Skeletal muscle tissue (tissue), 4 donors: ENCODE results near the gene CDH7. TPM values are rescaled to one million over a fixed set of nuclear protein-coding genes. Genes with fewer than 3 reads are reported as not detected.
A peak's percentile ranks its signal among the peaks of the same experiment; 100 is the strongest.

Experiments
- H3K27ac ChIP-seq: one replicate; pipeline ENCODE4 v1.7.0; 2013; ENCODE audit warnings: mild to moderate bottlenecking, low read depth, low read length, inconsistent platforms
- H3K27me3 ChIP-seq, 3 donors: one replicate each; pipeline ENCODE4 v1.7.0; 2013; ENCODE audit warnings: low read length in 3 of 3; ENCODE audit not compliant: control insufficient read depth in 3 of 3, insufficient read depth in 3 of 3
- H3K36me3 ChIP-seq, 3 donors: one replicate each; pipeline ENCODE4 v1.7.0; 2013; ENCODE audit warnings: low read length in 3 of 3; ENCODE audit not compliant: control insufficient read depth in 3 of 3, insufficient read depth in 3 of 3
- H3K4me1 ChIP-seq, 3 donors: one replicate each; pipeline ENCODE4 v1.7.0; 2013; ENCODE audit warnings: low read length in 3 of 3, mild to moderate bottlenecking in 3 of 3; ENCODE audit not compliant: control insufficient read depth in 3 of 3, insufficient read depth in 3 of 3
- H3K4me3 ChIP-seq, 3 donors: one replicate each; pipeline ENCODE4 v1.7.0; 2013; ENCODE audit warnings: low read length in 3 of 3
- H3K9ac ChIP-seq, 3 donors: one replicate each; pipeline ENCODE4 v1.7.0; 2013; ENCODE audit warnings: low read length in 3 of 3, mild to moderate bottlenecking in 3 of 3, moderate library complexity in 2 of 3, low read depth in 1 of 3
- H3K9me3 ChIP-seq, 3 donors: one replicate each; pipeline ENCODE4 v1.7.0; 2013; ENCODE audit warnings: low read length in 3 of 3; ENCODE audit not compliant: control insufficient read depth in 3 of 3
- total RNA-seq: library from RNA; depleted of rRNA; stranded (reverse); fragments of >200 nt; gene quantifications from one replicate; pipeline ENCODE4 v1.2.3, GENCODE V29; 2014
- donor health status: Osteomylitis.

CDH7 gene
- total RNA-seq = 0.52 TPM

- H3K4me3 ChIP-seq = peak within 1 kb of the TSS in 2 of 3 donors; percentile 43 to 45
- no peaks in the 10 kb centered on the region for H3K9me3 ChIP-seq
- H3K4me1 ChIP-seq = peaks cover 0 to 3% (median 0%) of the 10 kb centered on the region in 3 donors
- no peaks in the 10 kb centered on the region for H3K36me3 ChIP-seq
- H3K27me3 ChIP-seq = peaks cover 19 to 25% (median 21%) of the 10 kb centered on the region in 3 donors
- no peak within 1 kb of the TSS for H3K27ac ChIP-seq
- no peak within 1 kb of the TSS for H3K9ac ChIP-seq
Observed at GRCh38 chr18:65750389-65751154, at the start of gene CDH7. CDH7 (plus strand) TSS chr18:65751012; CDS start chr18:65762843, 11,831 bp downstream.

- no peaks in the 10 kb centered on the region for H3K4me1 ChIP-seq
Observed at GRCh38 chr18:65704046-65704445, 46.8 kb upstream of the CDH7 start.

GRCh38 chr18:65706646-65707045 lies 44.2 kb upstream of the CDH7 start:
- Histone ChIP-seq H3K36me3 (no peaks in the 10 kb centered on the region), H3K27ac (no peak overlapping the region), H3K27me3 (no peaks in the 10 kb centered on the region), H3K9me3 (no peaks in the 10 kb centered on the region), H3K4me3 (no peak overlapping the region), H3K4me1 (no peaks in the 10 kb centered on the region), H3K9ac (no peak overlapping the region)

More at GRCh38 chr18:65704046-65704445, 46.8 kb upstream of the CDH7 start:
- H3K9ac ChIP-seq = no peak overlapping the region
- no peak overlapping the region for H3K27ac ChIP-seq
- H3K4me3 ChIP-seq = no peak overlapping the region
- no peaks in the 10 kb centered on the region for H3K9me3 ChIP-seq
- H3K27me3 ChIP-seq = no peaks in the 10 kb centered on the region
- no peaks in the 10 kb centered on the region for H3K36me3 ChIP-seq

GRCh38 chr18:65711493-65711892 lies 39.3 kb upstream of the CDH7 start:
- H3K9me3 ChIP-seq = no peaks in the 10 kb centered on the region
- no peaks in the 10 kb centered on the region for H3K27me3 ChIP-seq
- H3K36me3 ChIP-seq = no peaks in the 10 kb centered on the region
- H3K4me3 ChIP-seq = no peak overlapping the region
- H3K27ac ChIP-seq = no peak overlapping the region
- no peak overlapping the region for H3K9ac ChIP-seq
- no peaks in the 10 kb centered on the region for H3K4me1 ChIP-seq

GRCh38 chr18:65721619-65722018 lies 29.2 kb upstream of the CDH7 start:
- Histone ChIP-seq H3K36me3 (no peaks in the 10 kb centered on the region), H3K4me1 (peaks cover 0 to 5% (median 0%) of the 10 kb centered on the region in 3 donors), H3K27me3 (no peaks in the 10 kb centered on the region), H3K9ac (no peak overlapping the region), H3K27ac (no peak overlapping the region), H3K4me3 (no peak overlapping the region), H3K9me3 (no peaks in the 10 kb centered on the region)

GRCh38 chr18:65725251-65726050 lies 25.4 kb upstream of the CDH7 start:
- H3K27ac ChIP-seq = no peak overlapping the region
- no peak overlapping the region for H3K4me3 ChIP-seq
- no peak overlapping the region for H3K9ac ChIP-seq
- no peaks in the 10 kb centered on the region for H3K36me3 ChIP-seq
- no peaks in the 10 kb centered on the region for H3K27me3 ChIP-seq
- H3K9me3 ChIP-seq = no peaks in the 10 kb centered on the region
- H3K4me1 ChIP-seq = peaks cover 0 to 5% (median 0%) of the 10 kb centered on the region in 3 donors

- Histone ChIP-seq H3K9me3 (no peaks in the 10 kb centered on the region), H3K36me3 (no peaks in the 10 kb centered on the region), H3K9ac (no peak overlapping the region), H3K4me3 (no peak overlapping the region), H3K27me3 (no peaks in the 10 kb centered on the region), H3K27ac (no peak overlapping the region), H3K4me1 (no peaks in the 10 kb centered on the region)
Observed at GRCh38 chr18:65735155-65735554, 15.7 kb upstream of the CDH7 start.

GRCh38 chr18:65737471-65737955 lies 13.3 kb upstream of the CDH7 start:
- H3K27me3 ChIP-seq = no peaks in the 10 kb centered on the region
- no peak overlapping the region for H3K9ac ChIP-seq
- H3K9me3 ChIP-seq = no peaks in the 10 kb centered on the region
- no peaks in the 10 kb centered on the region for H3K36me3 ChIP-seq
- H3K27ac ChIP-seq = no peak overlapping the region
- H3K4me1 ChIP-seq = no peaks in the 10 kb centered on the region
- H3K4me3 ChIP-seq = no peak overlapping the region

GRCh38 chr18:65746936-65747335 lies 3.9 kb upstream of the CDH7 start:
- Histone ChIP-seq H3K9ac (no peak overlapping the region), H3K4me3 (no peak overlapping the region), H3K4me1 (peaks cover 0 to 3% (median 0%) of the 10 kb centered on the region in 3 donors), H3K36me3 (no peaks in the 10 kb centered on the region), H3K27ac (no peak overlapping the region), H3K9me3 (no peaks in the 10 kb centered on the region), H3K27me3 (peaks cover 19 to 22% (median 21%) of the 10 kb centered on the region in 3 donors)

GRCh38 chr18:65748321-65748720 lies 2.5 kb upstream of the CDH7 start:
- H3K27ac ChIP-seq = no peak overlapping the region
- no peaks in the 10 kb centered on the region for H3K9me3 ChIP-seq

More at GRCh38 chr18:65748321-65748720, 2.5 kb upstream of the CDH7 start:
- Histone ChIP-seq H3K27me3 (peaks cover 19 to 25% (median 21%) of the 10 kb centered on the region in 3 donors), H3K4me3 (no peak overlapping the region), H3K4me1 (peaks cover 0 to 3% (median 0%) of the 10 kb centered on the region in 3 donors), H3K9ac (no peak overlapping the region), H3K36me3 (no peaks in the 10 kb centered on the region)
